ENCODE results near the gene IPMK.

- TF ChIP-seq CTCF (IDR thresholded peaks at IDR 0.05; ENCODE audit: low read depth, low read length, poor library complexity, severe bottlenecking): no peak
- TF ChIP-seq EZH2phosphoT487 (IDR thresholded peaks at IDR 0.05; ENCODE audit: borderline replicate concordance, low read length): no peak
These were observed 8.6 kb downstream of the IPMK start for GRCh38 chr10:58258977-58259692.

Measured in DOHH2 (cell line).